Lower leg skin (tissue), 4 donors: ENCODE results near the gene AGR3. TPM values are rescaled to one million over a fixed set of nuclear protein-coding genes. Genes with fewer than 3 reads are reported as not detected.

Source experiments
- DNase-seq, 2 donors: peaks; one replicate each; pipeline ENCODE4 v3.0.0-alpha.2; 2019; ENCODE audit warnings: low spot score in 2 of 2
- H3K4me3 ChIP-seq: fragments of 200-600 bp; sonication (generic); 2 replicates; pipeline ENCODE4 v1.5.1; 2017; ENCODE audit warnings: mild to moderate bottlenecking, low read depth; ENCODE audit not compliant: poor library complexity, severe bottlenecking
- CTCF ChIP-seq, 3 donors: fragments of 450-650 bp; IDR thresholded peaks; one replicate each; pipeline ENCODE4 v1.5.1; 2016; ENCODE audit warnings: antibody characterized with exemption in 3 of 3, mild to moderate bottlenecking in 3 of 3, moderate library complexity in 2 of 3
- POLR2A ChIP-seq, 2 donors: fragments of 450-650 bp; IDR thresholded peaks; one replicate each; pipeline ENCODE4 v1.6.1; 2016 to 2017; ENCODE audit warnings: antibody characterized with exemption in 2 of 2, mild to moderate bottlenecking in 1 of 2, moderate library complexity in 1 of 2
- WGBS, 2 donors: methylation state at CpG; one replicate each; pipeline ENCODE4 v1.1.5; 2018; 5-methylcytosine and 5-hydroxymethylcytosine counted together
- intact Hi-C: fragments of 100-400 bp; cut with DNase I; formaldehyde crosslinking; loops from one replicate; pipeline ENCODE4 v1.15.0; 2023; ENCODE audit warnings: low total_unique reads
- total RNA-seq, 4 donors: library from RNA; depleted of rRNA; stranded (reverse); fragments of >200 nt; gene quantifications; one replicate each; pipeline ENCODE4 v1.1.0, GENCODE V29; 2016

Gene AGR3
- total RNA-seq, 4 donors from 2014 or later, result 2.0 to 2.2 TPM; not detected in 2

- intact Hi-C loops, result no loop called here
- no peak for DNase-seq
- no peak overlapping the region for H3K4me3 ChIP-seq
- no peak for TF ChIP-seq POLR2A (IDR thresholded peaks at IDR 0.05)
- no peak for TF ChIP-seq CTCF (IDR thresholded peaks at IDR 0.05)
These were observed 36.0 kb downstream of the AGR3 start for GRCh38 chr7:16845746-16846145.

- WGBS, 2 donors, result 80 to 89% methylated on average over 4 of the region's 4 CpGs
- TF ChIP-seq CTCF (IDR thresholded peaks at IDR 0.05), result no peak
- TF ChIP-seq POLR2A (IDR thresholded peaks at IDR 0.05), result no peak
- no peak for DNase-seq
- intact Hi-C loops, result no loop called here
- no peak overlapping the region for H3K4me3 ChIP-seq
These were observed 40.1 kb downstream of the AGR3 start for GRCh38 chr7:16841681-16842080.

GRCh38 chr7:16840094-16840493 is 41.7 kb downstream of the AGR3 start:
- no peak overlapping the region for H3K4me3 ChIP-seq
- intact Hi-C loops, result no loop called here
- no peak for DNase-seq
- 84 to 93% methylated on average over 6 of the region's 6 CpGs for WGBS, 2 donors
- TF ChIP-seq CTCF (IDR thresholded peaks at IDR 0.05) (no peak), POLR2A (IDR thresholded peaks at IDR 0.05) (no peak)

GRCh38 chr7:16839646-16840045 is 42.1 kb downstream of the AGR3 start:
- H3K4me3 ChIP-seq, result no peak overlapping the region
- intact Hi-C loops, result no loop called here
- DNase-seq, result no peak
- WGBS, 2 donors, result 31 to 36% methylated on average over 2 of the region's 2 CpGs
- TF ChIP-seq CTCF (IDR thresholded peaks at IDR 0.05), result no peak
- TF ChIP-seq POLR2A (IDR thresholded peaks at IDR 0.05), result no peak

- TF ChIP-seq POLR2A (IDR thresholded peaks at IDR 0.05) (no peak), CTCF (IDR thresholded peaks at IDR 0.05) (no peak)
- 80 to 91% methylated on average over 1 of the region's 1 CpG for whole genome bisulfite sequencing, 2 donors
- intact Hi-C loops, result no loop called here
- no peak for DNase-seq
- H3K4me3 ChIP-seq, result no peak overlapping the region
These were observed 42.9 kb downstream of the AGR3 start for GRCh38 chr7:16838891-16839290.

- WGBS, 2 donors, result 73 to 83% methylated on average over 3 of the region's 3 CpGs
- intact Hi-C loops, result no loop called here
- no peak for TF ChIP-seq CTCF (IDR thresholded peaks at IDR 0.05)
- DNase-seq, result no peak
- H3K4me3 ChIP-seq, result no peak overlapping the region
These were observed 43.4 kb downstream of the AGR3 start for GRCh38 chr7:16838386-16838785.
